ENCODE data around the gene TTC28. TPM values are rescaled to one million over a fixed set of nuclear protein-coding genes. Genes with fewer than 3 reads are reported as not detected.

Gene TTC28
- total and polyA plus RNA-seq, 12 donors: 2.1 to 27.7 (median 20.4) TPM

DNA sequence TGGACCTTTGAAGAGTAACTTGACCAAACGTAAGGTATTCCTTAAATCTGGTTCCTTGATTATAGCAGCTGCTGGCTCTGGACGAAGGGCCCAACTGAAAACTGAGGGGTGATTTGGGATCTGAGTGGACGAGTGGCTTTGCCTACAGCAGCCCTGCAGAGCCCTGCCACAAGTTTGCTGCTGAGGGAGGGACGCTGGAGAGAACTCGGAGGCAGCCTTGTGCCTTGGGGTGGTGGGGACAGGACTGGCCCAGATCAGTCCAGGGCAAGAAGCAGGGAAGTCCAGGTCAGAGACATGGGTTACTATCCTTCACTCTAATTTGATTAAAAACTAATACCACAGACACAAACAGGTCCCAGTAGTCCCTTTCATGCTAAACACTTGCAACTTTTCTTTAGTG is 671.0 kb downstream of the TTC28 start:
- Histone ChIP-seq H3K4me3 (no peak overlapping the region), H3K36me3 (peaks cover 0 to 46% (median 0%) of the 10 kb centered on the region in 9 donors), H3K27ac (no peak overlapping the region), H3K9me3 (no peaks in the 10 kb centered on the region), H3K4me1 (peaks cover 0 to 30% (median 17%) of the 10 kb centered on the region in 9 donors), H3K27me3 (no peaks in the 10 kb centered on the region)
- TF ChIP-seq, protein P1, sequence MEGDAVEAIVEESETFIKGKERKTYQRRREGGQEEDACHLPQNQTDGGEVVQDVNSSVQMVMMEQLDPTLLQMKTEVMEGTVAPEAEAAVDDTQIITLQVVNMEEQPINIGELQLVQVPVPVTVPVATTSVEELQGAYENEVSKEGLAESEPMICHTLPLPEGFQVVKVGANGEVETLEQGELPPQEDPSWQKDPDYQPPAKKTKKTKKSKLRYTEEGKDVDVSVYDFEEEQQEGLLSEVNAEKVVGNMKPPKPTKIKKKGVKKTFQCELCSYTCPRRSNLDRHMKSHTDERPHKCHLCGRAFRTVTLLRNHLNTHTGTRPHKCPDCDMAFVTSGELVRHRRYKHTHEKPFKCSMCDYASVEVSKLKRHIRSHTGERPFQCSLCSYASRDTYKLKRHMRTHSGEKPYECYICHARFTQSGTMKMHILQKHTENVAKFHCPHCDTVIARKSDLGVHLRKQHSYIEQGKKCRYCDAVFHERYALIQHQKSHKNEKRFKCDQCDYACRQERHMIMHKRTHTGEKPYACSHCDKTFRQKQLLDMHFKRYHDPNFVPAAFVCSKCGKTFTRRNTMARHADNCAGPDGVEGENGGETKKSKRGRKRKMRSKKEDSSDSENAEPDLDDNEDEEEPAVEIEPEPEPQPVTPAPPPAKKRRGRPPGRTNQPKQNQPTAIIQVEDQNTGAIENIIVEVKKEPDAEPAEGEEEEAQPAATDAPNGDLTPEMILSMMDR (IDR thresholded peaks at IDR 0.05): no peak
- ATAC-seq (no peak), DNase-seq (no peak)
- intact Hi-C loops (cut with DNase I): loop anchor here in 9 of 10 donors (1.0 to 10.0 kb wide), 7 partner anchors 120 to 1254 kb away; no protein-coding TSS in a partner anchor
- 88 to 91% methylated on average over 5 of the region's 5 CpGs for WGBS, 2 donors

DNA sequence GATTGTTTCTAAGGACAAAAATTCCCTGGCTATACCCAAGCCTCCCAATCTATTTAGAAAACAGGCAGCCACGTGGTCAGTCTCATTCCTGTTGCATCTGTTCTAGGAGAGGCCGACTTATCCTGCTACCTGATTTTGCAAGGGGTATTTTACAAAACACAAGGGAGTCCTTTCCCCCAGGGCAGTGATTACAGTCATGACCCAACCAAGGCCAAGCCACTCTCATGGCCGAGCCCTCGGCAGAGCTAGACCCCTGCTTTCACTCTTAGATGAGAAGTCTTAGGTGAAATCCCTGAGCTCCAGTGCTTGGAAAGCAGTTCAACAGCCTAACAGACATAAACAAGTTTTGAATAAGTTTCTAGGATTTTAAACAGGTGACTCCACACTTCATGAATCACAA is 671.6 kb downstream of the TTC28 start:
- no peak overlapping the region for H3K27ac ChIP-seq
- no peak for ATAC-seq
- H3K4me1 ChIP-seq: peaks cover 0 to 30% (median 17%) of the 10 kb centered on the region in 9 donors
- TF ChIP-seq, protein P1 (IDR thresholded peaks at IDR 0.05): no peak
- DNase-seq: no peak
- intact Hi-C loops (cut with DNase I): loop anchor here in 8 of 10 donors (2.0 to 10.0 kb wide), 5 partner anchors 119 to 1253 kb away; no protein-coding TSS in a partner anchor
- no peaks in the 10 kb centered on the region for H3K9me3 ChIP-seq
- 86 to 92% methylated on average over 4 of the region's 4 CpGs for WGBS, 2 donors
- H3K4me3 ChIP-seq: no peak overlapping the region
- peaks cover 0 to 41% (median 0%) of the 10 kb centered on the region in 9 donors for H3K36me3 ChIP-seq
- no peaks in the 10 kb centered on the region for H3K27me3 ChIP-seq

DNA sequence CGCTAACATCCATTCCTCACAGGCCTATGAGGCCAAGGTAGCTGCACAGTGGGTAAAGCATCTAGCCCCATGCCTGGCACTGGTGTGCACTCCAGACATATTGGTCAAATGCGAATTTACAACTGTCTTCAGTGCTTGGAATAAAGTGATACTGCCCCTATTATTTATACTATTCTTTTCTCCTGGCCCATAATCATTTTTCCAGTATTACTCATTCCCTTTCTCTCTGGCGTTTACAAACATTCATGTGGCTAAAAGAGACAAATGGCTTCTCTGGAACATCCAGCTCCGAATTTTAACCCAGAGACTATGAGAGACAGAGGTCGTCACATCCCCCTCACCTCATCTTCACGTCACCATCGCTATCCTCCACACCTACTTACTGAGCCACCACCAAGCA is 673.4 kb downstream of the TTC28 start:
- H3K27me3 ChIP-seq: no peaks in the 10 kb centered on the region
- DNase-seq (no peak), ATAC-seq (no peak)
- intact Hi-C loops (cut with DNase I): loop anchor here in 4 of 10 donors (2.0 to 10.0 kb wide), 3 partner anchors 117 to 1251 kb away; no protein-coding TSS in a partner anchor
- peak overlapping the region in 4 of 10 donors; percentile 40 to 58 (median 45) for H3K27ac ChIP-seq
- 92 to 94% methylated on average over 7 of the region's 7 CpGs for WGBS, 2 donors
- TF ChIP-seq, protein P1 (IDR thresholded peaks at IDR 0.05): no peak
- no peak overlapping the region for H3K4me3 ChIP-seq
- H3K4me1 ChIP-seq: peaks cover 0 to 30% (median 17%) of the 10 kb centered on the region in 9 donors
- H3K9me3 ChIP-seq: no peaks in the 10 kb centered on the region
- H3K36me3 ChIP-seq: peaks cover 0 to 27% (median 0%) of the 10 kb centered on the region in 9 donors

DNA sequence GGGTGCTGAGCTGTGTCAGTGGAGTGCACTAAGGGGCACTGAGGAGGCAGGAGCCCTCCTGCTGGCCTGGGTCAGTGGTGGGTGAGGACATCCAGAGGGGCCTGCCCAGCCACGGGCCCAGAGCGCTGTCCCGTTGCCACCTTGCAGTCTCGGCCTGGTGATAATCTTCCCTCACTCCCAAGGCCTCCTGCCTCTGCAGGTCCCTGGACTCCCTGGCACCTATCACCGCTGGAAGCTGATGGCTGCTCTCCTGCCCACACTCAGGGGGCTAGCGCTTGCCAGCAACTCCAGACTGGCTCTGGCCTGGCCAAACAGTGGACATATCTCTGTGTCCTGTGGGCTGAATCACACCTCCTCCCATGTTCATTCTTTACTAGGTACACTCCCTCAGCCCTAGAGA is 674.1 kb downstream of the TTC28 start:
- intact Hi-C loops (cut with DNase I): loop anchor here in 4 of 10 donors (1.0 to 10.0 kb wide), 4 partner anchors 118 to 1251 kb away; no protein-coding TSS in a partner anchor
- TF ChIP-seq, protein P1 (IDR thresholded peaks at IDR 0.05): no peak
- H3K27me3 ChIP-seq: no peaks in the 10 kb centered on the region
- WGBS, 2 donors: 61 to 66% methylated on average over 6 of the region's 6 CpGs
- peaks cover 0 to 30% (median 17%) of the 10 kb centered on the region in 9 donors for H3K4me1 ChIP-seq
- H3K4me3 ChIP-seq: no peak overlapping the region
- peak overlapping the region in 7 of 10 donors; percentile 18 to 58 (median 42) for H3K27ac ChIP-seq
- H3K9me3 ChIP-seq: no peaks in the 10 kb centered on the region
- peaks cover 0 to 33% (median 0%) of the 10 kb centered on the region in 9 donors for H3K36me3 ChIP-seq
- peak; percentile 58 to 84 (median 72) for ATAC-seq
- peak; percentile 40 to 51 for DNase-seq
